Pancreas (tissue), 10 donors: ENCODE data around the gene SNTA1. TPM values are rescaled to one million over a fixed set of nuclear protein-coding genes. Genes with fewer than 3 reads are reported as not detected.
A peak's percentile ranks its signal among the peaks of the same experiment; 100 is the strongest.

Source experiments
- ATAC-seq, 4 donors: fragments of 200-7000 bp; cut with Tn5 transposase; one replicate each; pipeline versions ENCODE4 v1.8.0 to v1.9.1; 2020; ENCODE audit warnings: mild to moderate bottlenecking in 4 of 4, moderate library complexity in 4 of 4
- DNase-seq, 6 donors: peaks; one replicate each; pipeline ENCODE4 v3.0.0-alpha.2; 2020
- FAIRE-seq: peaks from 2 replicates; lab custom pipeline; 2012; peaks lifted over from hg19 to GRCh38; lab: Jason Lieb, UNC
- H3K27ac ChIP-seq, 4 donors: fragments of 200-600 bp; sonication (generic); 1 replicate in 3 of 4; 2 replicates in 1 of 4; pipeline versions ENCODE4 v1.5.0 to v1.8.0; 2020
- H3K27me3 ChIP-seq, 4 donors: fragments of 200-600 bp; one replicate each; pipeline ENCODE4 v1.8.0; 2021
- H3K36me3 ChIP-seq, 3 donors: fragments of 200-600 bp; sonication (generic) in 1 of 3; one replicate each; pipeline versions ENCODE4 v1.5.0 to v1.8.0; 2020 to 2021
- H3K4me1 ChIP-seq, 3 donors: fragments of 200-600 bp; one replicate each; pipeline ENCODE4 v1.8.0; 2021
- H3K4me3 ChIP-seq, 4 donors: fragments of 200-600 bp; sonication (generic) in 2 of 4; one replicate each; pipeline versions ENCODE4 v1.5.0 to v1.8.0; 2020 to 2021
- H3K9me3 ChIP-seq, 4 donors: fragments of 200-600 bp; one replicate each; pipeline ENCODE4 v1.8.0; 2021
- WGBS, 2 donors: extraction: QIAGEN DNeasy Blood & Tissue Kit; methylation state at CpG; one replicate each; pipeline ENCODE4 v1.1.7; 2013; 5-methylcytosine and 5-hydroxymethylcytosine counted together
- intact Hi-C, 3 donors: fragments of 100-400 bp; cut with DNase I; formaldehyde crosslinking; loops; one replicate each; pipeline versions ENCODE4 v1.11.1 to v1.14.2; 2022
- polyA plus RNA-seq, 2 donors: library from polyadenylated mRNA; stranded (reverse); fragments of 200-250 nt; gene quantifications; one replicate each; pipeline ENCODE4 v1.2.3, GENCODE V29; 2013
- total RNA-seq, 6 donors: library from RNA; stranded (reverse); fragmentation: NEBNext Ultra II Directional in 4 of 6; extraction: Animal tissue kit (Norgen Biotek cat#: 25700) in 4 of 6; gene quantifications; one replicate each; pipeline versions ENCODE4 v1.2.1 to v1.2.4, GENCODE V29; 2021 to 2023
- TF ChIP-seq, protein P1 (sequence below), 4 donors: fragments of 200-600 bp; sonication (generic) in 3 of 4; IDR thresholded peaks; one replicate each; pipeline versions ENCODE4 v1.5.0 to v1.8.0; 2021; ENCODE audit warnings: antibody characterized with exemption in 4 of 4
- donor health status: healthy with polysubstance abuse.
- donor health status: DM: no; HTN: no; CAD: no; lungs with moderate emphysema.
- donor health status: DM: no; HTN: no; CAD: no.
- donor health status: control.
- donor health status: control.
- donor health status: Bipolar disorder and iron deficiency.
- donor health status: DM: yes; HTN: yes; CAD: no.
- donor health status: DM: no; HTN: no; CAD: no.
- donor health status: DM: no; HTN: no; CAD: no.
- donor health status: DM: yes; HTN: yes; CAD: no.

Gene SNTA1
- total and polyA plus RNA-seq, 8 donors: 4.2 to 10.9 (median 6.8) TPM

DNA sequence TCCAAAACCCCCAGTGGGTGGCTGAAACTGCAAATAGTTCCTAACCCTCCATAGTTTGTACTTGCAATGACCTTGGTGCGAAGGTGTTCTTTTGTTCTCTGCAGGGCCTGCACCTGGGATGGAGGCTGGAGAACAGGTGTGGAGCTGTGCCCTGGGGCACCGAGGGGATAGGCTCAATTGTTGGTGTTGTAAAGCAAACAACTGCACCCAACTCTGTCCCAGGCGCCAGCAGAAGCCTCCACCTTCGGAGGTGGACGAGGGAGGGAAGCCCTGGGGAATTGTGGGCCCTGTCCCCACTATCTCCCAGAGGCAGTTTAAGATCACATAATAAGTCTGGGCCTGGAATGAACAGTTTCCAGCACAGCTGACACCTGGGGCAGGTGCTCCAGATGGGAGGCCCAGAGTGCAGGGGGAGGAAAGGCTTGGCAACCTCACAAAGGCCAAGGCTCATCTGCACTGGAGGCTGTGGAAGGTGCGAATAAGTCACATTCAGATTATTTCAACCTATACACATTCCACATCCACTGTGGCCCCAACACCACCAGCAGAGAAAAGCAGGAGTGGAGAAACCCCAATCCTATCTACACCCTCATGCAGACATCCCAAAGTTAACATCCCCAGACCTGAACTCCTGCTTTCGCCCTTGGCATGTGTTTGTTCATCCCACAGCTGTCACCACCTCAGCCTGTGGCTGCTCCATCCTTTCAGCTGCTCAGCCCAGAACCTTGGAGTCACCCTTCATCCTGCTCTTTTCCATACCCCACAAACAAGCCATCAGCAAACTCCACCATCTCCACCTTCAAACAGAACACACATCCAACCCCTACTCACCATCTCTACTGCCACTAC lies 34.0 kb upstream of the SNTA1 start:
- TF ChIP-seq, protein P1, sequence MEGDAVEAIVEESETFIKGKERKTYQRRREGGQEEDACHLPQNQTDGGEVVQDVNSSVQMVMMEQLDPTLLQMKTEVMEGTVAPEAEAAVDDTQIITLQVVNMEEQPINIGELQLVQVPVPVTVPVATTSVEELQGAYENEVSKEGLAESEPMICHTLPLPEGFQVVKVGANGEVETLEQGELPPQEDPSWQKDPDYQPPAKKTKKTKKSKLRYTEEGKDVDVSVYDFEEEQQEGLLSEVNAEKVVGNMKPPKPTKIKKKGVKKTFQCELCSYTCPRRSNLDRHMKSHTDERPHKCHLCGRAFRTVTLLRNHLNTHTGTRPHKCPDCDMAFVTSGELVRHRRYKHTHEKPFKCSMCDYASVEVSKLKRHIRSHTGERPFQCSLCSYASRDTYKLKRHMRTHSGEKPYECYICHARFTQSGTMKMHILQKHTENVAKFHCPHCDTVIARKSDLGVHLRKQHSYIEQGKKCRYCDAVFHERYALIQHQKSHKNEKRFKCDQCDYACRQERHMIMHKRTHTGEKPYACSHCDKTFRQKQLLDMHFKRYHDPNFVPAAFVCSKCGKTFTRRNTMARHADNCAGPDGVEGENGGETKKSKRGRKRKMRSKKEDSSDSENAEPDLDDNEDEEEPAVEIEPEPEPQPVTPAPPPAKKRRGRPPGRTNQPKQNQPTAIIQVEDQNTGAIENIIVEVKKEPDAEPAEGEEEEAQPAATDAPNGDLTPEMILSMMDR (IDR thresholded peaks at IDR 0.05): no peak
- WGBS, 2 donors: 58 to 67% methylated on average over 7 of the region's 7 CpGs
- DNase-seq (no peak), ATAC-seq (peak in 2 of 4 donors; percentile 52 to 59), FAIRE-seq (no peak)
- intact Hi-C loops: no loop called here
- Histone ChIP-seq H3K4me1 (no peaks in the 10 kb centered on the region), H3K27ac (no peak overlapping the region), H3K9me3 (no peaks in the 10 kb centered on the region), H3K4me3 (no peak overlapping the region), H3K27me3 (no peaks in the 10 kb centered on the region), H3K36me3 (no peaks in the 10 kb centered on the region)

DNA sequence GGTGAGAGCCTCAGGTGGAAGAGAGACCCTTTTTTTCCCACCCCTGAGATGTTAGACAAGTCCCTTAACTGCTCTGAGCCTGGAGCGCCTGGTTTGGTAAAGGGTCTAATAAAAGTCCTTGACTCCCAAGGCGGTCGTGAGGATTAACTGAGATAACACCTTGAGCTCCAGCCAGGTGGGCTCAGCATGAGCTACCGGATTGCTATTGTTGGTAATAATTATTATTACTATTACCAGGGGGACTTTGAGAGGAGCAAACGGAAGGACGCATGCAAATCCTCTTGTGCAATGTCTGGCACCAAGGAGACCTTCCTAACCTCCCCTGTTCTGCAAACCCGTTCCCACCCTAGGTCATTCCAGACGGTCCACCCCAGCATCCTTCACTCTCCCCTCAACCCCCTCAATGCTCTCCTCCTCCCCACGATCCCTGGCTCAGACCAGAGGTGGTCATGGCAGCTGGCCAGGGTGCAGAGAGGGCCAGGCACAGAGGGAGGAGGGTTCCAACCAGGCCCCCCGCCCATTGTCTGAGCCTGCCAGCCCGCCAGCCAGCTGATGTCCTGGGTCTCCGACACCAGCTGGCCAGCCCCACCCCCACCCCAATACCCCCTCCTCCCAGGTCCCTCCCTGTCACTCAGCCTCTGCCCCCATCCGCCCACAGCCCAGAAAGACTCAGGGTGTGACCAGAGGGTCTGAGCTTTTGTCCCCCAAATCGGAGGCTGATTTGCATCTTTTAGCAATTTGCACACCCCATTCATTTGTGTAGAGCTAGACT lies 32.0 kb upstream of the SNTA1 start:
- FAIRE-seq (no peak), ATAC-seq (no peak), DNase-seq (peak in 1 of 6 donors; percentile 60)
- 68 to 72% methylated on average over 13 to 14 of the region's 14 CpGs for WGBS, 2 donors
- Histone ChIP-seq H3K27ac (no peak overlapping the region), H3K4me1 (no peaks in the 10 kb centered on the region), H3K4me3 (no peak overlapping the region), H3K27me3 (no peaks in the 10 kb centered on the region), H3K9me3 (no peaks in the 10 kb centered on the region), H3K36me3 (no peaks in the 10 kb centered on the region)
- TF ChIP-seq, protein P1 (IDR thresholded peaks at IDR 0.05): no peak
- intact Hi-C loops: no loop called here

DNA sequence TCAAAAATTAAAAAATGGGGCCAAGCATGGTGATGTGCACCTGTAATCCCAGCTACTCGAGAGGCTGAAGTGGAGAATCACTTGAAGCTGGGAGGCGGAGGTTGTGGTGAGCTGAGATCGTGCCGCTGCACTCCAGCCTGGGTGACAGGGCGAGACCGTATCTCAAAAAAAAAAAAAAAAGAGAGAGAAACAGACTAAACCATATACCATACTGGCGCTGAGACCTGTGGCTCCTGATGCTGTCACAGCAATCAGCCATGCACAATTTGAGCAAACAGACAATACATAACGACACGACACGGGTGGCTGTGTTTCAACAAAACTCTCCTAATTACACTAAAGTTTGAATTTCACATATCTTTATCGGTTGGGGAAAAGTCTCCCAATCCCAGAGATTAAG lies 31.4 kb upstream of the SNTA1 start:
- intact Hi-C loops: no loop called here
- no peak for DNase-seq
- H3K27me3 ChIP-seq: no peaks in the 10 kb centered on the region
- no peaks in the 10 kb centered on the region for H3K4me1 ChIP-seq
- no peak for ATAC-seq
- H3K4me3 ChIP-seq: no peak overlapping the region
- 86 to 91% methylated on average over 11 of the region's 11 CpGs for WGBS, 2 donors
- H3K36me3 ChIP-seq: no peaks in the 10 kb centered on the region
- FAIRE-seq: no peak
- no peaks in the 10 kb centered on the region for H3K9me3 ChIP-seq
- TF ChIP-seq, protein P1 (IDR thresholded peaks at IDR 0.05): no peak
- no peak overlapping the region for H3K27ac ChIP-seq

DNA sequence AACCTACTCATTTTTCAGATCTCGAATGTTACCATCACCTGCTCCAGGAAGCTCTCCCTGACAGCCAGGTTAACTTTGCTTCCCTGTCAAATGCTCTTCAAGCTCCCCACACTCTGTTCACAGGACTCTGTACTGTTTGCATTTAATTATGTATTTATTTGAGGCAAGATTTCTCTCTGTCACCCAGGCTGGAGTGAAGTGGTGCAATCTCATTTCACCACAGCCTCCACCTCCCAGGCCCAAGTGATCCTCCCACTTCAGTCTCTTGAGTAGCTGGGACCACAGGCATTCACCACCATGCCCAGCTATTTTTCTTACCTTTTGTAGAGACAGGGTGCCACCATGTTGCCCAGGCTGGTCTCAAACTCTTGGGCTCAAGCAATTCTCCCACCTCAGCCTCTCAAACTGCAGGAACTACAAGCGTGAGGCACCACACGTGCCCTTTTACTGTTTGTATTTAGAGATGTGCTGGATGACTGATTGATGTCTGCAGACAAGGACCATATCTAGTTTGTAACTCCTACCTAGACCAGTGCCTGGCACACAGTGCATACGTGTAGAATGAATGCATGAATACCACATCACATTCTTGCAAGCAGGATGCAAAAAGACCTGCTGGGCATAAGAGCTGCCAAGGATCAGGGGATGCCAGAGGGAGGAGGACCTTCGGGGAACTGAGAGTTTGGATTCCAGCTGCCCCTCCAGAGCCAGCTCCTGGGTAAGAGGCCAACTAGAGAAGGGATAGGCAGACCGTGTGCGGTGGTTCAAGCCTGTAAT lies 30.7 kb upstream of the SNTA1 start:
- ATAC-seq: no peak
- WGBS, 2 donors: 82 to 84% methylated on average over 7 of the region's 7 CpGs
- H3K9me3 ChIP-seq: no peaks in the 10 kb centered on the region
- H3K4me3 ChIP-seq: no peak overlapping the region
- intact Hi-C loops: no loop called here
- H3K27ac ChIP-seq: no peak overlapping the region
- DNase-seq: no peak
- no peak for FAIRE-seq
- TF ChIP-seq, protein P1 (IDR thresholded peaks at IDR 0.05): no peak
- no peaks in the 10 kb centered on the region for H3K27me3 ChIP-seq
- no peaks in the 10 kb centered on the region for H3K36me3 ChIP-seq
- no peaks in the 10 kb centered on the region for H3K4me1 ChIP-seq
